ENCODE results near the gene NR5A1.

NR5A1 gene

DNA sequence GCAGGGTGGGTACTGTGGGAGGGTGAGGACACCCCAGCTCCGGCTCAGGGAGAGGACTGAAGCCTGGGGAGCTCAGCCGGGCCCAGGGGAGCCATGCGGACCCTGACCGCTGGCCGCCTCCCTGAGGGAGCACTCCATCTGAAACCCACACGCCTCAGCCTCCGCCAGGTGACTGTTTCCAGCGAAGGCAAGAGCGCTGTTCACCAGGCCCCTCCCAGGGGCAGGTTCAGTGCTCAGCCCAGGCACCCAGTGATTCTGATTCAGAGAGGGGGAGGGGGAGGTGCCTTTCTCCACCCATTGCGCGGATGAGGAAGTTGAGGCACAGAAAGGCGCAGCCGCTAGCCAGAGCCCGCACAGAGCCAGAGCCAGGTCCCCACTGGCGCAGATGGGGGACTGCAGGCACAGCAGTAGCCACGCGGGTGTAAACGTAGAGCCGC, 30.0 kb downstream of the NR5A1 start:
- Histone ChIP-seq H3K9ac (no peak overlapping the region), H3K4me2 (no peak overlapping the region), H3K27me3 (ENCODE audit: insufficient read depth, low read depth) (peaks cover 12% of the 10 kb centered on the region; the same call in 1 of the 2 replicates), H3K36me3 (ENCODE audit: insufficient read depth) (no peaks in the 10 kb centered on the region), H3K79me2 (ENCODE audit: insufficient read depth, low read depth) (no peaks in the 10 kb centered on the region), H4K20me1 (ENCODE audit: insufficient read depth) (no peaks in the 10 kb centered on the region), H2AFZ (ENCODE audit: low read depth) (no peak overlapping the region), H3K4me1 (ENCODE audit: low read depth, poor library complexity, severe bottlenecking) (no peaks in the 10 kb centered on the region), H3K27ac (no peak overlapping the region), H3K4me3 (IDR thresholded peaks at IDR 0.05; ENCODE audit: insufficient read depth, low read depth, low read length) (no peak overlapping the region)
- TF ChIP-seq, protein P1, sequence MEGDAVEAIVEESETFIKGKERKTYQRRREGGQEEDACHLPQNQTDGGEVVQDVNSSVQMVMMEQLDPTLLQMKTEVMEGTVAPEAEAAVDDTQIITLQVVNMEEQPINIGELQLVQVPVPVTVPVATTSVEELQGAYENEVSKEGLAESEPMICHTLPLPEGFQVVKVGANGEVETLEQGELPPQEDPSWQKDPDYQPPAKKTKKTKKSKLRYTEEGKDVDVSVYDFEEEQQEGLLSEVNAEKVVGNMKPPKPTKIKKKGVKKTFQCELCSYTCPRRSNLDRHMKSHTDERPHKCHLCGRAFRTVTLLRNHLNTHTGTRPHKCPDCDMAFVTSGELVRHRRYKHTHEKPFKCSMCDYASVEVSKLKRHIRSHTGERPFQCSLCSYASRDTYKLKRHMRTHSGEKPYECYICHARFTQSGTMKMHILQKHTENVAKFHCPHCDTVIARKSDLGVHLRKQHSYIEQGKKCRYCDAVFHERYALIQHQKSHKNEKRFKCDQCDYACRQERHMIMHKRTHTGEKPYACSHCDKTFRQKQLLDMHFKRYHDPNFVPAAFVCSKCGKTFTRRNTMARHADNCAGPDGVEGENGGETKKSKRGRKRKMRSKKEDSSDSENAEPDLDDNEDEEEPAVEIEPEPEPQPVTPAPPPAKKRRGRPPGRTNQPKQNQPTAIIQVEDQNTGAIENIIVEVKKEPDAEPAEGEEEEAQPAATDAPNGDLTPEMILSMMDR (conservative IDR thresholded peaks at IDR 0.05; ENCODE audit: low read depth, low read length): no peak

DNA sequence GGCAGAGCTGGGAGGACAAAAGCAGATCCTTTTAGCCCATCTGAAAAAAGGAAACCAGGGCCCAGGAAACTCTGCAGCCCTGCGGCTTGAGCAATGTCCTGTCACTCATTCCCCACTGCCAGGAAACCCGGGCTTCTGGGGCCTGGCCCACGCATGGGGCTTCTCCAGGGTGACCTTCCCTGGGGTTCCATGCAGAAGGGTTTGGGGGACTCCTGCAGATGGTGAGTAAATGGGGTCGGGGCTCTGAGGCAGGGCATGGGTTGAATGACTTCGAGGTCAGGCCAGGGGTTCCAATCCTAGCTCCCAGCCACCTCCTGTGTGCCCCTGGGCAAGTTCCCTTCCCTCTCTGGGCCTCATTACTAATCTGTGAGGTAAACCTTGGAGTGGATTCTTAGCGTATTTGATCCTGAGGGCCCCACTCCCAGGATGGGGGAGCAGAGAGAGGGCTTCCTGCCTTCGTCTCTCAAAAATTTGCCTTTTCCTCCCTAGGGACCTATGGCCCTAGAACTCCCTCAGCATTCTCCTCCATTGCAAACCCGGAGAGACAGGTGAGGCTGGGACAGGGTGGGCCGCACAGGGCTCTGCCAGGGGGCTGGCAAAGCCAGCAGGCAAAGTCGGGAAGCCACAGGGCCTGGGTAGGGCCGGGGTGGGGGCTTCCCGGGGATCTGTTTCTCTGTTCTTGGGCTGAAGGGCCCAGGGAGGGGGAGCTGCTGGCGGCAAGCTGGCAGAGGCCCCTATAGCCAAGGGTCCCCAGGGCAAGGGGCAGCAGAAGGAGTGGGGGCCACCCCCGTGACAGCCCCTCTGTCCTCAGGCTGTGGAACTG, 31.1 kb downstream of the NR5A1 start:
- H4K20me1 ChIP-seq (ENCODE audit: insufficient read depth): no peaks in the 10 kb centered on the region
- H3K27me3 ChIP-seq (ENCODE audit: insufficient read depth, low read depth): peaks cover 12% of the 10 kb centered on the region; the same call in 1 of the 2 replicates
- no peak overlapping the region for H3K27ac ChIP-seq
- TF ChIP-seq, protein P1 (conservative IDR thresholded peaks at IDR 0.05; ENCODE audit: low read depth, low read length): no peak
- H3K4me3 ChIP-seq (IDR thresholded peaks at IDR 0.05; ENCODE audit: insufficient read depth, low read depth, low read length): no peak overlapping the region
- no peaks in the 10 kb centered on the region for H3K4me1 ChIP-seq (ENCODE audit: low read depth, poor library complexity, severe bottlenecking)
- H3K4me2 ChIP-seq: no peak overlapping the region
- no peaks in the 10 kb centered on the region for H3K36me3 ChIP-seq (ENCODE audit: insufficient read depth)
- H2AFZ ChIP-seq (ENCODE audit: low read depth): no peak overlapping the region
- no peak overlapping the region for H3K9ac ChIP-seq
- H3K79me2 ChIP-seq (ENCODE audit: insufficient read depth, low read depth): no peaks in the 10 kb centered on the region

DNA sequence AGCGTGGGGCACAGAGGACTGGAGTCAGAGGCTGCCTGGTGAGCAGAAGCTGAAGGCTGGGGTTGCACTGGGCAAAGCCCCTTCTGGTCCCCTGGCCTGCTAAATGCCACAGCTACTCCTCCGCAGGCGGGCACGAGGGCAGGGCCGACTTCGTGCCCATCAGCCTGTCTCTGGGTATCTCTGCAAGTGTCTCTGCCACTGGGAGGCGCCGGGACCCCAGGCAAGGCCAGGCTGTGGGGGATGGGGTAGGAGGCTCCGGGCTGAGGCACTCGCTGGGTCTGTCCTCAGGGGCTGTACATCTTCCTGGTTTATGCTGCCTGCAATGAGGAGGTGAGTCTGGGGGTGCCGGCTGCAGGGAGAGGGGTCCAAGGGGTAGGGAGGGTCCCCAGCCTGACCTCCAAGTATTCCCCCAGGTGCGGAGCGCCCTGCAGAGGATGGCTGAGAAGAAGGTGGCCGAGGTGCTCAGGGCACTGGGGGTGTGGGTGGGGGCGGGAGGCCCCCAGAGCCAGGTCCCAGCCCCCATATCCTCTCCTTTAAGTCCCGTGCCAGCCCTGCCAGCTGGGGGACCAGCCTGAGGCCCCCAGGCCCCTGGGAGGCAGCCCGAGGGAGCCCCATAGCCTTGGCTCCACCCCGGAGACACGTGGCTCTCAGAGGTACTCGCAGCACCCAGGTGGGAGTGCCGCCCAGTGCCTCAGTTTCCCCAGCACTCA, 31.9 kb downstream of the NR5A1 start:
- Histone ChIP-seq H3K36me3 (ENCODE audit: insufficient read depth) (no peaks in the 10 kb centered on the region), H3K4me2 (no peak overlapping the region), H4K20me1 (ENCODE audit: insufficient read depth) (no peaks in the 10 kb centered on the region), H3K4me1 (ENCODE audit: low read depth, poor library complexity, severe bottlenecking) (no peaks in the 10 kb centered on the region), H3K4me3 (IDR thresholded peaks at IDR 0.05; ENCODE audit: insufficient read depth, low read depth, low read length) (no peak overlapping the region), H2AFZ (ENCODE audit: low read depth) (no peak overlapping the region), H3K9ac (no peak overlapping the region), H3K27me3 (ENCODE audit: insufficient read depth, low read depth) (peaks cover 12% of the 10 kb centered on the region; the same call in 1 of the 2 replicates), H3K79me2 (ENCODE audit: insufficient read depth, low read depth) (no peaks in the 10 kb centered on the region), H3K27ac (no peak overlapping the region)
- TF ChIP-seq, protein P1 (conservative IDR thresholded peaks at IDR 0.05; ENCODE audit: low read depth, low read length): no peak

DNA sequence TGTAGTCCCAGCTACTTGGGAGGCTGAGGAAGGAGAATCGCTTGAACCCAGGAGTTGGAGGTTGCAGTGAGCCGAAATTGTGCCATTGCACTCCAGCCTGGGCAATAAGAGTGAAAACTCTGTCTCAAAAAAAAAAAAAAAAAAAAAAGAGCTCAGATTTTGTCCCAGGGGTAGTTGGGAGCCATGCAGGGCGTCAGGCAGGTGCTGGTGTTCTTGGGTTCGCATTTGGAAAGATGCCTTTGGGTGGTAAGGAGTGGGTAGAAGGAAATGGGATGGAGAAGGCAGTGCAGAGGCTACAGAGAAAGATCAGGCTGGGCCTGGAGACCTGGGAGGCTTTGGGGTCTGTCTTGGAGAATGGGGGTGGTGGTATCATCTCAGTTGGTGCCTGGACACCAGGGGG, 33.0 kb downstream of the NR5A1 start:
- H3K4me1 ChIP-seq (ENCODE audit: low read depth, poor library complexity, severe bottlenecking): no peaks in the 10 kb centered on the region
- H3K79me2 ChIP-seq (ENCODE audit: insufficient read depth, low read depth): no peaks in the 10 kb centered on the region
- peaks cover 9% of the 10 kb centered on the region; the same call in 1 of the 2 replicates for H3K27me3 ChIP-seq (ENCODE audit: insufficient read depth, low read depth)
- no peaks in the 10 kb centered on the region for H3K36me3 ChIP-seq (ENCODE audit: insufficient read depth)
- TF ChIP-seq, protein P1 (conservative IDR thresholded peaks at IDR 0.05; ENCODE audit: low read depth, low read length): no peak
- H4K20me1 ChIP-seq (ENCODE audit: insufficient read depth): no peaks in the 10 kb centered on the region
- no peak overlapping the region for H3K27ac ChIP-seq
- no peak overlapping the region for H3K9ac ChIP-seq
- H3K4me2 ChIP-seq: no peak overlapping the region
- H3K4me3 ChIP-seq (IDR thresholded peaks at IDR 0.05; ENCODE audit: insufficient read depth, low read depth, low read length): no peak overlapping the region
- no peak overlapping the region for H2AFZ ChIP-seq (ENCODE audit: low read depth)

All from KMS-11 (cell line).